Activated CD4-positive, CD25-positive, alpha-beta regulatory T cell treated with anti-CD3 and anti-CD28 coated beads, Interleukin-2, amount 50 U/mL, for 24 hours (primary cell): ENCODE measurements around the gene RFXAP.
"Not testable (repeated sequence)": the region's sequence is repeated elsewhere in the genome, so short reads cannot be mapped to it uniquely, and the experiment has no call there.

Experiments used
- ATAC-seq, 2 donors: fragments of 150-1000 bp; cut with Tn5 transposase; one replicate each; pipeline ENCODE4 v1.10.0; 2021; ENCODE audit warnings: mild to moderate bottlenecking in 1 of 2, moderate library complexity in 1 of 2

RFXAP gene, protein sequence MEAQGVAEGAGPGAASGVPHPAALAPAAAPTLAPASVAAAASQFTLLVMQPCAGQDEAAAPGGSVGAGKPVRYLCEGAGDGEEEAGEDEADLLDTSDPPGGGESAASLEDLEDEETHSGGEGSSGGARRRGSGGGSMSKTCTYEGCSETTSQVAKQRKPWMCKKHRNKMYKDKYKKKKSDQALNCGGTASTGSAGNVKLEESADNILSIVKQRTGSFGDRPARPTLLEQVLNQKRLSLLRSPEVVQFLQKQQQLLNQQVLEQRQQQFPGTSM

DNA sequence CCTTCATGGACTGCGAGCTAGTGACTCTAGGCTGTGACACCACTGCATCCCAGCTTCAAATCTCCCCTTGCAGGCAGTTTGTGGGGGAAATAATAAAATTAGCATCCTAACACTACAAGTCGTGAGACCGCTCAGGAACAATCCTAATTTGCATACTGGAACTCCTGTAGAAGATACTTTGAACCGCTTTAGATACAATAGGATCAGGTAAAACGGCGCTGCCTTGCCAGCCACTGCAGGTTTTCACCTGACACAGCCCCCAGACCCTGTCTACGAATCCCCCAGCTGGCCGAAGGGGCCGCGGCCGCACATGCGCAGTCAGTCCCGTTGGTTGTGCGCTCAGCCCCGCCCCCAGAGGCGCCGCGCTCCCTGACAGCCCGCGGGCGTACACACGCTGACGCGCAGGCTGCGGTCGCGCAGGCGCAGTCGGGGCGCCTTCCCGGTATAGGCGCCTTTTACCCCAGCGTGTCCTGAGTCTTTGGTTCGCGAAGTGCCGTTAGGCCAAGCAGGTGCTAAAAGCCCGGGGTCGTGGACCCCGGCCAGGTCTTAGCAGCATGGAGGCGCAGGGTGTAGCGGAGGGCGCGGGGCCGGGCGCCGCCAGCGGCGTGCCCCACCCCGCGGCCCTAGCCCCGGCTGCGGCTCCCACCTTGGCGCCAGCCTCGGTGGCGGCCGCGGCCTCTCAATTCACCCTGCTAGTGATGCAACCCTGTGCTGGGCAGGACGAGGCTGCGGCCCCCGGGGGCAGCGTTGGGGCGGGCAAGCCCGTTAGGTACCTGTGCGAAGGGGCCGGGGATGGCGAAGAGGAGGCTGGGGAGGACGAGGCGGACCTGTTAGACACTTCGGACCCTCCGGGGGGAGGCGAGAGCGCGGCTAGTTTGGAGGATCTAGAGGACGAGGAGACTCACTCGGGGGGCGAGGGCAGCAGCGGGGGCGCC is at the start of gene RFXAP:
TSS of gene RFXAP (plus strand) at position 419 of the 935 bp plus-strand sequence. CDS start at position 555, 136 bp downstream.
- ATAC-seq: peak; percentile 86 to 88

DNA sequence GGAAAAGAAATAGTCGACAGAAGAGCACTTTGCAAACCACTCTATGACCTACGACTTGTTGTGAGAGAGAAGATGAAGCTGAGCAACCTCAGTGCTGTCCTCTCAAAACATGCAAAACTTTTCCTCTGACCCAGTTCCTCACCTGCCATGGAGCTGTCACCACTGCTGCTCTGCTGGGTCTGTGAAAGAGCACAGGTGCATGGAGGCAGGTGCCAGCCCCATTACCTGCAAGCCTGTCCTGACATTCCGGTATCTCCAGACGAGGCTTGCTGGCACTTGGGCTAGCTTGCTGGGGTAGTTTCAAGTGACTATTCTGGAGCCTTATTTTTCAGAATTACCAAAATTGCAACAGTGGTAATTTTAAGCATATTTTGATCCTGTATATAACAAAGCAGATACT is 49.5 kb upstream of the RFXAP start:
- ATAC-seq: no peak

DNA sequence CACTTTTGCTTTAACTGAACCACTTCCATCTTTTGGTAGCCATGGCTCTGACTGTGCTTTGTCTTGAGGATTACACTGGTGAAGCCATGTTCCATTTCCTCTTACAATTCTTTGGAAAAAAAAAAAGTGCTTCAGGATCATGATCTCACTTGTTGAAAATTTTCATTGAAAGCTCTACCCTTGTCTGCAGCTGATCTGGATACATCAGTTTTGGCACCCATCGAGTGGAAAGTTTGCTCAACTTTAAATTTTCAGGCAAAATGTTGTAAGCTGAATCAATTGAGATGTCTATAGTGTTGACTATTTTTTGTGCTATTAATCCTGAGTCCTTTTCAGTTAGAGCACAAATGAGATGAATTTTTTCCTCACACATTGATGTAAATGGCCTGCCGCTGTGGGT is 48.3 kb upstream of the RFXAP start:
- no peak for ATAC-seq

DNA sequence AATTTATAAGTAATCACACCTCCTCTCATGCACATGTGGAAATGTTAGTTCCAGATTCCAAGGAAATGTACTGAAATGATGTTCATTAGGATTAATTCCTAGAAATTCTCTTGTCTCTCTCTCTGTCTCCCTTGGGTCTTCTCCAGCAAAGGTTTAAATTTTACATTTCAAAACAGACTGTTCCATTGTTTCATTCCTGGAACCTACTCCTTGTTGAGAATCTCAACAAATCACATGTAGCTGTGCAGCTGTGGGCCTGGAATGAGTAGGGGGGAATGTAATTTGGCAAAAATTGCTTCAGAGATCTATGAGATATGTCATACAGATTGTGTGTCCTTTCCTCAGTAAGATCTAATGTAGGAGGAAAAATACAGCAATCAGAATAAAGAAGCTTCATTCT is 46.2 kb upstream of the RFXAP start:
- no peak for ATAC-seq

DNA sequence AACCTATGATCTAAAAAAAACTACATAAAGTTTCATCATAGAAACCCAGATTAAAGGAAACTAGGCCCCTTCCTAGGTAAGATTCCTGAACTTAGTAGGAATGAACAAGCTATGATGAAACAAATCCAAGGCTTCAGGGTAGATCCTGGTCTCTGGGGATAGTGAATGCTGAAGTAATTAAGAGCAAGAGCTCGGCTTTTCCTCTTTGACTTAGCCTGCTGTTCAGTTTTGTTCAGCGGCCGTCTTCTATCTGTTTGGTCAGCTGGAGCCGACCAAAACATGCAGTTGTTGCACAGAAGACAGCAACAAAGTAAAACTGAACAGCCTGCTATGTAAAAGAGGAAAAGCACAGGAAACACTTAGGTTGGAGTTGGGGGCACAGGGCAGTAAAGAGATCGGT is 44.1 kb upstream of the RFXAP start:
- no peak for ATAC-seq

DNA sequence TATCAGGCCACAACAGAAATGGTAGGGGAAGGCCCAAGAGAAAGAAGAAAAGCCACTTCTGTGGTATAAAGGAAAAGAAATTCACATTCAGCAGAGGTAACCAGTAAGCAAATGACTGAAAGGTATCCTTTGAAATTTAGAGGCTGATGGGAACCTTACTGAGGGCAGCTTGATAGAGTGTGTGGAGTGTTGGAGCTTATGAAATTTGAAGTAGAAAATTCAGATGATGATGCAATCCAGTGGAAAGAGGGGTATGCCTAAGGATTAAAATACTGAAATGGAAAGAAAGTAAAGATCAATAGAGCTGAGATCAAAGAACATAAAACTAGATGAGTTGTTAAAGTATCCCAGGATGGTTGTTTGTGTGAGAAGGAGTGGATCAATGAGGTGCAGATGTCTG is 42.8 kb upstream of the RFXAP start:
- no peak for ATAC-seq

DNA sequence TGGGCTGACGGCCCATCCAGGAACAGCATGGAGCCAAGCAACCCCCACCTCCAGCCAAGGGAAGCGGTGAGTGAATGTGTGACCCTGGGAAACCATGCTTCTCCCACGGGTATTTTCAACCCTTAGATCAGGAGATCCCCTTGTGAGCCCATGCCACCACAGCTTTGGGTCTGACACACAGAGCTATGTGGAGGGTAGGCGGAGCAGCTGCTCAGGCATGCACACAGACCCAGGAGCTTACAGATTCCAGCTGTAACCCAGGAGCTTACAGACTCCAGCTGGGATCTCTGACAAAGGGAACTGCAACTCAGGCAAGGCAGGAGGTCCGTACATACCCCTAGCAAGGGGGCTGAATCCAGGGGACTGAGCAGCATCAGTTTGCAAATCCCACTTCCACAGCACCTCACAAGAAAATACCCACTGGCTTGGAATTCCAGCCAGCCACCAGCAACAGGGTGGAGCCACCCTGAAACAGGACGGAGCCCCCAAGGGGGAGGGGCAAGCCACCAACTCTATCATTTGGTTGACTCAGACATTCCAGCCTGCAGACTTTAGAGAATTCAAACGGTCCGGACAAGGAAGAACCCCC is 40.8 kb upstream of the RFXAP start:
- ATAC-seq: no peak

DNA sequence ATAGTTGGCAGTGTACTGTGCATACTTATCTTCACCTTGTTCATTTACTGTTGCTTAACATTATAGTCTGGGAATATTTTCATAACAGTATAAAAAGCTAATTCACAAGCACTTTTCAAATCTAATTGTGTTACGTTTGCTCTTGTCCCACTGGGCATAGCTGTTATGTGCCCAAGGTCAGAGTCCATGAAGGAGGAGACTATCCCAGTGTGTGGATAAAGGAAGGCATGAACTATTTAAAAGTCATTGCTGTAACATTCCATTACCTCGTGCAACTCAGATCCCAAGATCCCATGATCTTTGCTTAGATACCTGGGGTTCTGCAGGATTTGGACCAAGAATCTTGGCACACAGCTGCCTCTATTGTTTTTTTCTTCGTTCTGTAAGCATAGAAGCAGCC is 35.1 kb upstream of the RFXAP start:
- ATAC-seq: no peak

DNA sequence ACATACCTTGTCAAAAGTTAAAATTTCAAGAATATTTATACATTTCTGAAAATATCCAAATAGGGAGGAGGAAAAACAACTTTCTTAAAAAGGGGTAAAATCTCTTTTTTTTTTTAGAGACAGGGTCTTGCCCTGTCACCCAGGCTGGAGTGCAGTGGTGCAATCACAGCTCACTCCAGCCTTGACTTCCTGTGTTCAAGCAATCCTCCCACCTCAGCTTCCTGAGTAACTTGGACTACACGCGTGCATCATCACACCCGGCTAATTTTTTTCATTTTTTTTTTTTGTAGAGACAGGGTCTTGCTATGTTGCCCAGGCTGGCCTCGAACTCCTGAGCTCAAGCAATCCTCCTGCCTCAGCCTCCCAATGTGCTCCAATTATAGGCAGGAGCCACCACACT is 32.8 kb upstream of the RFXAP start:
- not testable (repeated sequence) for ATAC-seq

DNA sequence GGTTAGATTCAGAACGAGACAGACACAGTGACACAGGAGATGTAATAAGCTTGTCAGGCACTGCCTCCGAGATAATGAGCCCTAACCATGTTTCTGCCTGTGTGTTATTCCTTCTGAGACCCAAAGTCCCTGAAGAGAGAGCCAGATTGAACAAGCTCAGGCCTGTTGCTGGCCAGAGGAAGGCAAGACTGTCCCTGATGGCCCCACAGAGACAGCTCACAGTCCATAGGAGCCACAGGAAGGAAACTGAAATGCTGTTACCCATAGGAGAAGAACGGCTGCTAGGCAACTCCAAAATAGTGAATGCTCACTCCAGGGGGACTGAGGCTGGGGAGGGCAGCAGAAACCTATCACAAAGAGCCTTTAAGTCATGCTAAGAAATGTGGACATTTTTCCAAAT is 31.8 kb upstream of the RFXAP start:
- no peak for ATAC-seq

DNA sequence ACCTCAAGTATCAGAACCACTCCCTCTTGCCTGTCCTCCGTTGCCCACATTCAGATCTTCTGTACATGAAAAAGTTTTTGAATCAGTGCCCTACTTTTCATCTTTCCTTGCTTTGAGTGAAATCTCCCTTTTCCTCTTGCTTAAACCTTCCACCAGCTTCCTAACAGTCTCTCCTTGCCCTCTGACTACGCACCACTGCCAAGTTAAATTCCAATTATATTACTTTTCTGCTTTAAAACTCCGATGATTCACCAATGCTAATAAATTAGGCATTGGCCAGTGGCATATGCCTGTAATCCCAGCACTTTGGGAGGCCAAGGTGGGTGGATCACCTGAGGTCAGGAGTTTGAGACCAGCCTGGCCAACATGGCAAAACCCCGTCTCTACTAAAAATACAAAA is 30.7 kb upstream of the RFXAP start:
- ATAC-seq: no peak

DNA sequence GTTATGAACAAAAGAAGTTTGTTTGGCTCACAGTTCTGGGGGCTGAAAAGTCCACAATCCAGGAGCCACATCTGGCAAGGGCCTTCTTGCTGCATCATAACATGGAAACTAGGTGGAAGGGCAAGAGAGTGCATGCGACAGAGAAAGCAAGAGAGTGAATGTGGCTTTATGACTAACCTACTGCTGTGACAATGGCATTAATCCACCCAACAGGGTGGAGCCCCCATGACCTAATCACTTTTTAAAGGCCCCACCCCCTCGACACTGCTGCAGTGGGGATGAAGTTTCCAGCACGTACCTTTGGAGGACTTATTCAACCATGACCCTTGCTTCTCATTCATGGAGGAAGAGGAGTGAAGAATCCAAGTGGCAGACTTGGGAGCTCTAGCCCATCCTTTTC is 30.0 kb upstream of the RFXAP start:
- ATAC-seq: no peak

DNA sequence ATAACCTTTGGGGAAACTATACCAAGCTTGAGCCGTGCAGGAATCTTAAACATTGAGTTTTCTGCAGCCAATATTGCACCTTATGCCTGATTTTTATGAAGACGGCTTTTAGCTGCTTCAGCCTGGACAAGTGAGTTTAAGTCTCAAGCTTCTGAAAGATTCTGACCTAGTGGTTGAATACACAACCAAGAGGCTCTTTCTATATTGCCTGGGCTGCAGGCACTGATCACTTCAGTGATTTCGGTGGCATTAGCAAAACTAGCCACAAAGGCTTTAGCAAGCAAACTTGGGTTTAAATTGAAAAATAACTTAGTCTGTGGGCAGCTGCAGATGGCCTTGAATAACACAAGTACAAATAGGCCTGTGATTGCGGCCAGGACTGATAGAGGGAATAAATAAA is 29.3 kb upstream of the RFXAP start:
- ATAC-seq: no peak

DNA sequence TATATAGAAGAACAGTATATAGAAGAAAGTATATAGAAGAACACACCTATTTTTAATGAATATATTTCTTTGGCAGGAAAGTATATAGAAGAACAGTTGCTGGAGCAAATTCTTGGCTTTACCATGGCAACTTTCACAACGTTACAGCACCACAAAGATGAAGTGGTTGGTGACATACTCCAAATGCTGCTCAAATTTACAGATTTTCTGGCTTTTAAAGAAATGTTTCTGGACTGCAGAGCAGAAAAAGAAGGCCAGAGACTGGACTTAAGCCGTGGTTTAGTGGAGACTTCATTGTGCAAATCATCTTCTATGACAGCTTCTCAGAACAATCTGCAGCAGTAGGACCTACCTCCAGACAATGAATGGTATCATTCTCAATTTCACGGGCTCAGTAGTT is 24.3 kb upstream of the RFXAP start:
- ATAC-seq: no peak

DNA sequence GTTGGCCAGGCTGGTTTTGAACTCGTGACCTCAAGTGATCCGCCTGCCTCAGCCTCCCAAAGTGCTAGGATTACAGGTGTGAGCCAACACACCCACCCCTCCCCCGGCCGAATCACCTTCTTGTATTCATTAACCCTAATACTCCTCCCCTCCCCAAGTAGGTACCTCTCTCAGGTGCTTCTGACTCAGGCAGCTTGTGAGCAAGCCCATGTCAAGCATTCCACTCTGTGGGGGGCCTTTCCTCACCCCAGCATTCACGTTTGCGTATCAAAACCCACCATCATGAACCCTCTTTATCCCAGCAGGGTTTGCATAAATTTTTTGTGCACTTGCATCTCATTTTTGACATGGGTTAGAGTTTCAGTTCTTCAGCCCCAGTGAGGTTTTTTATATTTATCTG is 23.6 kb upstream of the RFXAP start:
- ATAC-seq: no peak

DNA sequence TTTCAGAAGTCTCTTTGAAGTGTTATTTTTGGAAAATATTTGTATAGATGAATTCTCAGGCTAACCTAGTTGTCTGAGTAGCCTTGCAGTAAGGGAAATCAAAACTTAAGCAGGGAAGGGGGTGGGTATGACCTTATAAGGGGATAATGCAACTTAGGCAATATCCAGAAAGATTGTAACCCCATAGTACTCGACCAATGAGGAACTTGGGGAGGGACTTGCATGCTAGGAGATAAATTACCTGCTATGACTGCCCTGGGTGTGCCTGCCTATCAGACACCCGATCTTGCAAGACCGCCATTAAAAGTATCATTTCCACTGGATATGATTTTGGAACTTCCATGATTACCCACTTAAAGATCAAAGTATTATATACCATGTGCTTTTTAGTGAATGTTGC is 23.0 kb upstream of the RFXAP start:
- ATAC-seq: no peak

DNA sequence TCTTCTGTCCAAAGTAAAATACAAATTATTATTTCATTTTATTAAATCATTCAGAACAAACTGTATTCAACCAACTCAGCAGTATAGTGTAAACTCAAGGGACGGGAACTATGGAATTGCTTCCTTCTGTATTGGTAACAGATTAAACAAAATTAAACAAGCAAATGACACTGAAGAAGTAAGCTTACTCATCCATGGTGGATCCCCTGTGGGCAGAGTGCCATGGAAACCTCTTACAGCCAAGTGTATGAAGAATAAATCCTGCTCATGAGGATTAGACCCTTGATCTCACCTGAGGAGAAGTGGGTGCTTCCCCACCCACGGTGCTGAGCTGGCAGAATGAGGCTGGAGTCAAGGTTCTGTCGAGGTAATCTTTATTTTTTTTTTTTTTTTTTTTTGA is 18.0 kb upstream of the RFXAP start:
- no peak for ATAC-seq

DNA sequence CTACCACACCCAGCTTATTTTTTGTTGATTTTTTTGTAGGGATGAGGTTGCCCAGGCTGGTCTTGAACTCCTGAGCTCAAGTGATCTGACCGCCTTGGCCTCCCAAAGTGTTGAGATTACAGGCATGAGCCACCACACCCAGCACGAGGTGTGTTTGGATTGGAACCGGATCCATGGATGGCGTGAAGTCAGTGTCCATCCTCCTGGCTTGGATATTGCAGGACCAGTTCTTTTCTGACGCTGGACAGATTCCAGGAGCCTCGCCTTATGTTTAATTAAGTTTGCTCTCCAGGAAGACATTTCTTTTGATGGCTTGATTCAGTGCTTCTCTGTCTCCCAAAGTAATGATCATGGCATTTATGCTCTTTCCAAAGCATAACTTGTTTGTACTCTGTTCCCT is 14.4 kb upstream of the RFXAP start:
- ATAC-seq: no peak

DNA sequence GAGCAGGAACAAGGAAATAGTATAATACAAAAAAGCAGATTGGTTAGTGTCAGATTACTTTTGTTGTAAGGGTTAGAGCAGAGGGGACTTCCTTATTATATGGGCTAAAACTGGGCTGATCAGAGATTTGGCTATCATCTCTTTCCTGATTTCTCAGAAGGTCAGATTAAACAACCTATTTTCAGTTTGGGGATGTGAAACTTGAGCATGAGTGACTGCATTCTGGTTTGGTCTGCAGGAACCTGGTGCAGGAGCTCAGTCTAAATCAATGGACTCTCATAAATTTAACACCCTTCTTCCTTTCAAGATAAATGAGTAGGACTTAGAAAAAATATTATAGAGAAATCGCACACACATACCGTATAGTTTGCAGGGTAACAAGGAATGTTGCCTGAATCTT is 12.9 kb upstream of the RFXAP start:
- no peak for ATAC-seq

DNA sequence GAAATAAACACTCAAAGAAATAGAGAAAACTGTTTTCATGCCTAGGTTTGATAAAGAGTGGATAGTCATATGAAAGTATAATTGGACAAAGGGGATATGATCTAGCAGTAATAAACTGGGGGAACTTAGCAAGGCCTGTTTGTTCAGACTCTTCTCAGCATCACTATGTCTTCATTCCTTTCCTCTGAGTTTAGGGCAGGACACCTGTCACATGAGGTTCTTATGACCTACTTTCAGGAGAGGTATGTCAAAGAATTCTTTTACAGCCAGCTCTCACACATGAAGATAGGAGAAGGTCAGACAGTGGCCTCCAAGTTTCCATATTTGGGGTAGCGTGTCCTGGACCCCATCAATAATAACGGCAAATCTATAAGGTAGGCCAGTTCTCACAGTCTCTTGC is 11.4 kb upstream of the RFXAP start:
- ATAC-seq: no peak

DNA sequence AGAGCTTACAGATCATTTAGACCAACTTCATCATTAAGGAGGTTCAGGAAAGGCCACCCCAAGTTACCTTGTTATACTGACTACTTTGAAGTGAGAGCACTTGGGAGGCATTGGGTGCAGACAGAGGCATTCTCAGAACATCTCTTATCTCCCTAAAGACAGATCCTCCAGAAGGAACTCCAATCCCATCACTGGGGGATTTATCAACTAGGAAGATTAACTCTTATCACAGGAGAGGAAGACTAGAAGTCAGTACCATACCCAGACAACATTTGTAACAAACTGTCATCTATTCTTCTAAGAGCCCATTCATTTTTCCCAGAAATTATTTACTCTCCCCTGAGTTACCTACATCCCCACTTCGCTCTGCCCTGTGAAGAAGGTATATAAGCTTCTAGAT is 5.8 kb upstream of the RFXAP start:
- ATAC-seq: no peak

DNA sequence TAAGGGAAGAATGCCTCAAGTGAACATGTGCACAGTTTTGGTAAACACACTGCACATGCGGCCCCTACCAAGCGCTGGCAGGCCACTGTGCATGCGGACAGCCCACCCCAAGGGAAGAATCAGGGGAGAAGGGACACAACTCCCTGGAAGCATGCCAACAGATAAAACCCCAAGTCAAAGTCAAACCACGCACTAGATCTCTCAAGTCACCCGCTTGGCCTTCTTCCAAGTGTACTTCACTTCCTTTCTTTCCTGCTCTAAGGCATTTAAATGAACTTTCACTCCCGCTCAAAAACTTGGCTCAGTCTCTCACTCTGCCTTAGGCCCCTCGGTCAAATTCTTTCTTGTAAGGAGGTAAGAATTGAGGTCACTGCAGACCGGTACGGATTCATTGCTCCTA is 4.6 kb upstream of the RFXAP start:
- no peak for ATAC-seq

DNA sequence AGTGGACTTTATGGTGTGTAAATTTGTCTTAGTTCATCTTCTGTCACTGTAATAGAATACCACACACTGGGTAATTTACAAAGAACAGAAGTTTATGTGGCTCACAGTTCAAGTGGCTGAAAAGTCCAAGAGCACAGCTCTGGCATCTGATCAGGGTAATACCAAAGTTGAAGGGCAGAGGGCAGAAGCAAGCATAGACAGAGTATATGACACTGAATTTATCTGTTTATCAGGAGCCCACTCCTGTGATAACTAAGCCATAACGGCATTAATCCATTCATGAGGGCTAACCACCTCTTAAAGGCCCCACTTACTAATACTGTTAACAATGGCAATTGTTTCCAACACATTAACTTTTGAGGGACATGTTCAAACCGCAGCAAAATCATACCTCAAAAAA is 4.0 kb upstream of the RFXAP start:
- no peak for ATAC-seq
